OCI-LY3 (cell line): Measurements from ENCODE around the gene ATP10D.

Experiments
- CTCF ChIP-seq: fragments of 200-600, 300-600 bp; sonication (generic); IDR thresholded peaks from 2 replicates; pipeline ENCODE4 v1.5.1; 2014; ENCODE audit warnings: antibody characterized with exemption, low read length, low read depth
- EZH2phosphoT487 ChIP-seq: fragments of 200-600 bp; shearing (Covaris generic); IDR thresholded peaks from 2 replicates; pipeline ENCODE4 v1.6.1; 2018; ENCODE audit warnings: antibody characterized with exemption, mixed run types, low read depth

- TF ChIP-seq CTCF: no peak
- no peak for TF ChIP-seq EZH2phosphoT487
These were observed 41.2 kb downstream of the ATP10D start for GRCh38 chr4:47526281-47526680.
